ENCODE data around the gene TDP2. TPM values are rescaled to one million over a fixed set of nuclear protein-coding genes. Genes with fewer than 3 reads are reported as not detected.
A peak's percentile ranks its signal among the peaks of the same experiment; 100 is the strongest.

TDP2 gene
- total RNA-seq = 24.8 to 26.7 TPM (median 25.2 TPM) in 3 replicates

GRCh38 chr6:24666641-24667377 lies at the start of gene TDP2, which contains the start of gene ACOT13:
TDP2 (minus strand) TSS chr6:24666899; CDS start chr6:24666862, 37 bp downstream.
ACOT13 (plus strand) TSS chr6:24667077; CDS start chr6:24667264, 187 bp downstream.
- peak; percentile 65 for TF ChIP-seq CTCF (IDR thresholded peaks at IDR 0.05; ENCODE audit: unreplicated experiment)
- Mint-ChIP-seq H3K36me3 (peaks cover 35% of the 10 kb centered on the region), H3K9me3 (peaks cover 24% of the 10 kb centered on the region), H3K27me3 (ENCODE audit: low read depth) (no peaks in the 10 kb centered on the region), H3K4me1 (peaks cover 24% of the 10 kb centered on the region), H3K4me3 (peak within 1 kb of the TSS; percentile 92), H3K27ac (peak within 1 kb of the TSS; percentile 99)
- peak; percentile 95 to 96 for DNase-seq (ENCODE audit: low spot score in 2 of 2, unreplicated experiment in 2 of 2)

GRCh38 chr6:24710519-24711303 lies 44.0 kb upstream of the TDP2 start:
- H3K4me1 Mint-ChIP-seq = peaks cover 3% of the 10 kb centered on the region
- peaks cover 57% of the 10 kb centered on the region for H3K36me3 Mint-ChIP-seq

GRCh38 chr6:24709014-24709711 lies 42.5 kb upstream of the TDP2 start:
- peaks cover 54% of the 10 kb centered on the region for H3K36me3 Mint-ChIP-seq
- no peak overlapping the region for H3K27ac Mint-ChIP-seq
- no peaks in the 10 kb centered on the region for H3K27me3 Mint-ChIP-seq (ENCODE audit: low read depth)
- H3K9me3 Mint-ChIP-seq = no peaks in the 10 kb centered on the region
- no peak for TF ChIP-seq CTCF (IDR thresholded peaks at IDR 0.05; ENCODE audit: unreplicated experiment)
- no peak overlapping the region for H3K4me3 Mint-ChIP-seq
- H3K4me1 Mint-ChIP-seq = peaks cover 3% of the 10 kb centered on the region
- no peak for DNase-seq (ENCODE audit: low spot score in 2 of 2, unreplicated experiment in 2 of 2)

More at GRCh38 chr6:24710519-24711303, 44.0 kb upstream of the TDP2 start:
- Mint-ChIP-seq H3K9me3 (no peaks in the 10 kb centered on the region), H3K27me3 (ENCODE audit: low read depth) (no peaks in the 10 kb centered on the region), H3K4me3 (no peak overlapping the region), H3K27ac (no peak overlapping the region)
- no peak for TF ChIP-seq CTCF (IDR thresholded peaks at IDR 0.05; ENCODE audit: unreplicated experiment)
- no peak for DNase-seq (ENCODE audit: low spot score in 2 of 2, unreplicated experiment in 2 of 2)

GRCh38 chr6:24708612-24709011 lies 41.9 kb upstream of the TDP2 start:
- DNase-seq (ENCODE audit: low spot score in 2 of 2, unreplicated experiment in 2 of 2) = no peak
- no peak for TF ChIP-seq CTCF (IDR thresholded peaks at IDR 0.05; ENCODE audit: unreplicated experiment)
- no peak overlapping the region for H3K4me3 Mint-ChIP-seq
- no peaks in the 10 kb centered on the region for H3K27me3 Mint-ChIP-seq (ENCODE audit: low read depth)
- H3K27ac Mint-ChIP-seq = no peak overlapping the region
- H3K36me3 Mint-ChIP-seq = peaks cover 53% of the 10 kb centered on the region
- no peaks in the 10 kb centered on the region for H3K9me3 Mint-ChIP-seq
- H3K4me1 Mint-ChIP-seq = no peaks in the 10 kb centered on the region

GRCh38 chr6:24704468-24704867 lies 37.8 kb upstream of the TDP2 start:
- Mint-ChIP-seq H3K9me3 (no peaks in the 10 kb centered on the region), H3K4me1 (no peaks in the 10 kb centered on the region), H3K27ac (no peak overlapping the region), H3K4me3 (no peak overlapping the region), H3K36me3 (peaks cover 40% of the 10 kb centered on the region), H3K27me3 (ENCODE audit: low read depth) (no peaks in the 10 kb centered on the region)
- TF ChIP-seq CTCF (IDR thresholded peaks at IDR 0.05; ENCODE audit: unreplicated experiment) = no peak
- DNase-seq (ENCODE audit: low spot score in 2 of 2, unreplicated experiment in 2 of 2) = no peak
